HG02840 (cell line): ENCODE results near the gene PPOX.

Experiments used
- ATAC-seq: cut with Tn5 transposase; IDR thresholded peaks from one replicate; pipeline ENCODE4 v1.9.1; 2021; ENCODE audit warnings: mild to moderate bottlenecking, moderate library complexity, moderate number of reproducible peaks; ENCODE audit not compliant: unreplicated experiment, low FRiP score

PPOX gene

DNA sequence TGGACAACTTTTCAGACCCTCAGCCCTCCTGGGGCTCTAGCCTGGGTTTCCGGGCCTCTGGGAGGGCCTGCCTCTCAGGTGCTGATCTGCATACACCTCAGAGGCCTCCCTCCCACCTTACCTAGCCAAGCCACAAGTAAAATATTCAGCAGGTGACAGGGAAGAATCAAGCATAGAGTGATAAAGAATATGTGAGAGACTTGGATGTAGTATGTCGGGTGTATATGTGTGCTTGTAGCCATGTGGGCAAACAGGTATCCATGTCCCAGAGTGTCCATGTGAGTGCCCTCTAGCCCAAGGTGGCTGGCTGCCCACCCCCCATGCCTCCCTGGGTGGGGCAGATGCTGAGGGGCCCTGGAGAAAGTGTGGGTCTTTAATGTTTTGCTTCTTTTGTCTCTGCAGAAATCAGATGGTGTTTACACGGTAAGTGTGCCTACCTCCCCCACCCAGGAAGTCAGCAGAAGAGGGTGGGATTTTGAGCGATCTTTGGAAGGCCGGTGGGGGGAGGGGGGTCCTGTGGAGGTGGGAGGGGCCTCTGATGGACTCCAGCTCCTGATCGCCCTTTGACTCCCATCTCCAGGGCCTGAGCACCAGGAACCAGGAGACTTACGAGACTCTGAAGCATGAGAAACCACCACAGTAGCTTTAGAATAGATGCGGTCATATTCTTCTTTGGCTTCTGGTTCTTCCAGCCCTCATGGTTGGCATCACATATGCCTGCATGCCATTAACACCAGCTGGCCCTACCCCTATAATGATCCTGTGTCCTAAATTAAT, 52.3 kb downstream of the PPOX start:
- no peak for ATAC-seq

DNA sequence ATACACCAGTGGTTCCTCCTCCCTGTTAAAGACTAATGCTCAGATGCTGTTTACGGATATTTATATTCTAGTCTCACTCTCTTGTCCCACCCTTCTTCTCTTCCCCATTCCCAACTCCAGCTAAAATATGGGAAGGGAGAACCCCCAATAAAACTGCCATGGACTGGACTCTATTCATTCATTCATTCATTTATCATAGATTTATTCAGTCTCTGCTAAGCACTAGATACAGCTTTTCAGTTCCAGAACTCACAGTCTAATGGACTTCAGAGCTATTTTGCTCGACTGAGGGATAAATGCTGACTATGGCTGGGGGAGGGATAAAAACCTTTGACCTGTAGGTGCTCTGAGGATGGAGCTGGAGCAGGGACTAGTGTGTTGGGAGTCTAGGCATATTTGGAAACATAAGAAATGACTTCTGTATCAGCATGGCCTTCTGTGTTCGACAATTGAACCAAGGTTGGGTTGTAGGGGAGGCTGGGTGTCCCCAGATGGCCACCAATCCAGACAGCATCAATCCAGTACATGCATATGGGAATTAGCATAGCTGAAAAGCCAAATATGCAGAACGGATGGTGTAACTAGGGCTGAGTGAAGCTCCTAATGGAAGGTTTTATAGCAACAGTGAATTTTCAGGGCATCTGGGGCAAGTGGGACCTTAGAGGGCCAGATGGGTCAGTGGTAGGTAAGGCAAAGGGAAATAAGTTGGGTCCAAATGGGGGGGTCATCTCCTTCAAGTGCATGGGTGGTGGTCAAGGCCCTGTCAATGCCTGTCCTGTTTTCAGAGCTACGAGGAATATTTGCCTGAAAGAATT, 53.1 kb downstream of the PPOX start:
- ATAC-seq: no peak

DNA sequence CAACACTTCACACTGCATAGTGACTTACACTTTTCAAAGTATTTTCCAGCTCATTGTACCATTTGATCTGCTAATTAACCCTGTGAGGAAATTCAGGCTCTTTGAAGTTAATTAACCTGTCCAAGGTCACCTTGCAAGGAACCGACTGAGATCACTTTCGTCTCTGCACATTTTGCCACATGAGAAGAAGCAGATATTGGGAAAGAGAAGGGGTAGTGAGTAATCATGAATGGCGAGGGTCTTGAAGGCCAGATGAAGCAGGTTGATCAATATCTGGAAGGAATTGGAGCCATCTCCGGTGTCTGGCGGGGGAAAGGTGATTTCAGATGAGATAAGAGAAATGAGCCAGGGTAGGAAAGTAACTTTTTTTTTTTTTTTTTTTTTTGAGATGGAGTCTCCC, 53.8 kb downstream of the PPOX start:
- no peak for ATAC-seq
